Astrocyte (in vitro differentiated cells and primary cell): ENCODE data around the gene RIIAD1. TPM values are rescaled to one million over a fixed set of nuclear protein-coding genes. Genes with fewer than 3 reads are reported as not detected.
A peak's percentile ranks its signal among the peaks of the same experiment; 100 is the strongest.

Experiments used
- DNase-seq: peaks from one replicate; pipeline ENCODE4 v3.0.0-alpha.2; 2010; ENCODE audit warnings: low read depth
- FAIRE-seq: peaks from 2 replicates; lab custom pipeline; 2011; peaks lifted over from hg19 to GRCh38; lab: Jason Lieb, UNC
- H2AFZ ChIP-seq: 2 replicates; pipeline ENCODE4 v1.6.0; 2012; ENCODE audit warnings: low read depth, low read length, inconsistent platforms
- H3K27ac ChIP-seq: 2 replicates; pipeline ENCODE4 v1.5.1; 2011; ENCODE audit warnings: low read depth, low read length, inconsistent platforms
- H3K27me3 ChIP-seq: 2 replicates; pipeline ENCODE4 v1.6.0; 2011; ENCODE audit warnings: low read length, inconsistent platforms; ENCODE audit not compliant: insufficient read depth
- H3K36me3 ChIP-seq: 2 replicates; pipeline ENCODE4 v1.5.1; 2011; ENCODE audit warnings: low read length, inconsistent platforms; ENCODE audit not compliant: insufficient read depth
- H3K4me1 ChIP-seq: 2 replicates; pipeline ENCODE4 v1.5.1; 2011; ENCODE audit warnings: low read length, inconsistent platforms; ENCODE audit not compliant: insufficient read depth
- H3K4me2 ChIP-seq: 2 replicates; pipeline ENCODE4 v1.6.0; 2012; ENCODE audit warnings: low read length, inconsistent platforms
- H3K4me3 ChIP-seq: 2 replicates; pipeline ENCODE4 v1.5.1; 2011; ENCODE audit warnings: low read depth, mild to moderate bottlenecking, low read length, inconsistent platforms; ENCODE audit not compliant: insufficient read depth
- H3K79me2 ChIP-seq: 2 replicates; pipeline ENCODE4 v1.6.0; 2012; ENCODE audit warnings: mild to moderate bottlenecking, low read length, inconsistent platforms; ENCODE audit not compliant: insufficient read depth
- H3K9ac ChIP-seq: 2 replicates; pipeline ENCODE4 v1.6.0; 2012; ENCODE audit warnings: mild to moderate bottlenecking, low read length, inconsistent platforms
- H3K9me3 ChIP-seq: 2 replicates; pipeline ENCODE4 v1.5.1; 2012; ENCODE audit warnings: low read depth, mild to moderate bottlenecking, low read length, inconsistent platforms; ENCODE audit not compliant: insufficient read depth
- H4K20me1 ChIP-seq: 2 replicates; pipeline ENCODE4 v1.6.0; 2012; ENCODE audit warnings: low read length, inconsistent platforms; ENCODE audit not compliant: insufficient read depth
- H3K27ac Mint-ChIP-seq: one replicate; pipeline ENCODE4 v1.8.0; 2021; ENCODE audit warnings: mild to moderate bottlenecking, mixed read lengths; ENCODE audit not compliant: unreplicated experiment
- H3K27me3 Mint-ChIP-seq: one replicate; pipeline ENCODE4 v1.8.0; 2021; ENCODE audit warnings: low read depth, mixed read lengths; ENCODE audit not compliant: unreplicated experiment
- H3K36me3 Mint-ChIP-seq: one replicate; pipeline ENCODE4 v1.8.0; 2021; ENCODE audit warnings: low read depth, mixed read lengths; ENCODE audit not compliant: unreplicated experiment
- H3K4me1 Mint-ChIP-seq: one replicate; pipeline ENCODE4 v1.8.0; 2021; ENCODE audit warnings: low read depth, mixed read lengths; ENCODE audit not compliant: unreplicated experiment
- H3K4me3 Mint-ChIP-seq: one replicate; pipeline ENCODE4 v1.8.0; 2021; ENCODE audit warnings: mild to moderate bottlenecking, moderate library complexity, mixed read lengths; ENCODE audit not compliant: unreplicated experiment
- H3K9me3 Mint-ChIP-seq: one replicate; pipeline ENCODE4 v1.8.0; 2021; ENCODE audit warnings: mild to moderate bottlenecking, mixed read lengths; ENCODE audit not compliant: unreplicated experiment
- CTCF ChIP-seq: IDR thresholded peaks from 2 replicates; pipeline ENCODE4 v1.5.1; 2011; ENCODE audit warnings: low read depth, mild to moderate bottlenecking, inconsistent platforms, low read length, moderate library complexity; ENCODE audit not compliant: insufficient read depth
- EZH2 ChIP-seq: IDR thresholded peaks from 2 replicates; pipeline ENCODE4 v1.6.1; 2012; ENCODE audit warnings: mild to moderate bottlenecking, low read length, inconsistent platforms; ENCODE audit not compliant: insufficient read depth
- total RNA-seq: library from RNA; stranded (reverse); gene quantifications from 2 replicates; pipeline ENCODE4 v1.2.1, GENCODE V29; 2021

Gene RIIAD1
- total RNA-seq, 1 donor from 2014 or later = not detected

- DNase-seq (no peak), FAIRE-seq (no peak)
- H3K4me3 ChIP-seq = no peak overlapping the region
- H2AFZ ChIP-seq = no peak overlapping the region
- TF ChIP-seq EZH2 = no peak
- peaks cover 3% of the 10 kb centered on the region for H3K4me1 ChIP-seq
- peaks cover 69% of the 10 kb centered on the region for H3K27me3 ChIP-seq
- no peak overlapping the region for H3K4me2 ChIP-seq
- Mint-ChIP-seq H3K4me3 (no peak overlapping the region), H3K27me3 (peaks cover 66% of the 10 kb centered on the region), H3K4me1 (peaks cover 18% of the 10 kb centered on the region), H3K9me3 (peaks cover 2% of the 10 kb centered on the region), H3K27ac (no peak overlapping the region), H3K36me3 (peaks cover 3% of the 10 kb centered on the region)
- H3K79me2 ChIP-seq = no peaks in the 10 kb centered on the region
- no peak overlapping the region for H3K9ac ChIP-seq
- H3K9me3 ChIP-seq = no peaks in the 10 kb centered on the region
- H3K27ac ChIP-seq = no peak overlapping the region
- no peaks in the 10 kb centered on the region for H4K20me1 ChIP-seq
- no peaks in the 10 kb centered on the region for H3K36me3 ChIP-seq
Measured at GRCh38 chr1:151715726-151716404, 5.5 kb upstream of the RIIAD1 start.

GRCh38 chr1:151716405-151716762, 4.9 kb upstream of the RIIAD1 start:
- Histone ChIP-seq H3K4me2 (no peak overlapping the region), H3K27me3 (peaks cover 72% of the 10 kb centered on the region), H2AFZ (no peak overlapping the region), H4K20me1 (no peaks in the 10 kb centered on the region), H3K79me2 (no peaks in the 10 kb centered on the region), H3K4me1 (peaks cover 3% of the 10 kb centered on the region), H3K36me3 (no peaks in the 10 kb centered on the region), H3K9ac (no peak overlapping the region), H3K4me3 (no peak overlapping the region), H3K27ac (no peak overlapping the region), H3K9me3 (no peaks in the 10 kb centered on the region)
- FAIRE-seq (no peak), DNase-seq (no peak)
- H3K27me3 Mint-ChIP-seq = peaks cover 66% of the 10 kb centered on the region
- H3K4me1 Mint-ChIP-seq = peaks cover 20% of the 10 kb centered on the region
- H3K27ac Mint-ChIP-seq = no peak overlapping the region
- peaks cover 3% of the 10 kb centered on the region for H3K36me3 Mint-ChIP-seq
- H3K9me3 Mint-ChIP-seq = peaks cover 2% of the 10 kb centered on the region
- TF ChIP-seq CTCF = no peak
- no peak for TF ChIP-seq EZH2
- no peak overlapping the region for H3K4me3 Mint-ChIP-seq

GRCh38 chr1:151716771-151717631, 4.3 kb upstream of the RIIAD1 start, which contains the start of gene CELF3:
CELF3 (minus strand) TSS chr1:151716803; CDS start chr1:151716020, 783 bp downstream.
- peaks cover 8% of the 10 kb centered on the region for H3K4me1 ChIP-seq
- TF ChIP-seq EZH2 (no peak), CTCF (no peak)
- no peaks in the 10 kb centered on the region for H4K20me1 ChIP-seq
- H3K9ac ChIP-seq = no peak within 1 kb of the TSS
- H3K27me3 Mint-ChIP-seq = peaks cover 70% of the 10 kb centered on the region
- peak within 1 kb of the TSS; percentile 74 for H3K4me2 ChIP-seq
- no peaks in the 10 kb centered on the region for H3K79me2 ChIP-seq
- peaks cover 75% of the 10 kb centered on the region for H3K27me3 ChIP-seq
- DNase-seq (peak; percentile 6), FAIRE-seq (no peak)
- H3K9me3 ChIP-seq = no peaks in the 10 kb centered on the region
- no peaks in the 10 kb centered on the region for H3K36me3 ChIP-seq
- H3K4me3 Mint-ChIP-seq = peak within 1 kb of the TSS; percentile 61
- peaks cover 2% of the 10 kb centered on the region for H3K9me3 Mint-ChIP-seq
- peaks cover 3% of the 10 kb centered on the region for H3K36me3 Mint-ChIP-seq
- no peak within 1 kb of the TSS for H3K27ac ChIP-seq
- H3K4me1 Mint-ChIP-seq = peaks cover 22% of the 10 kb centered on the region
- no peak within 1 kb of the TSS for H2AFZ ChIP-seq
- H3K27ac Mint-ChIP-seq = peak within 1 kb of the TSS; percentile 47
- H3K4me3 ChIP-seq = no peak within 1 kb of the TSS
